MV-4-11 (cell line): Measurements from ENCODE around the gene PDE10A.

Experiments used
- DNase-seq: peaks from one replicate; lab custom pipeline; 2025; lab: John Stamatoyannopoulos, UW

Gene PDE10A

GRCh38 chr6:165662749-165663376 is at the start of gene PDE10A:
Gene PDE10A (minus strand): TSS chr6:165663241. CDS start chr6:165662811, 430 bp downstream.
- no peak for DNase-seq

DNA sequence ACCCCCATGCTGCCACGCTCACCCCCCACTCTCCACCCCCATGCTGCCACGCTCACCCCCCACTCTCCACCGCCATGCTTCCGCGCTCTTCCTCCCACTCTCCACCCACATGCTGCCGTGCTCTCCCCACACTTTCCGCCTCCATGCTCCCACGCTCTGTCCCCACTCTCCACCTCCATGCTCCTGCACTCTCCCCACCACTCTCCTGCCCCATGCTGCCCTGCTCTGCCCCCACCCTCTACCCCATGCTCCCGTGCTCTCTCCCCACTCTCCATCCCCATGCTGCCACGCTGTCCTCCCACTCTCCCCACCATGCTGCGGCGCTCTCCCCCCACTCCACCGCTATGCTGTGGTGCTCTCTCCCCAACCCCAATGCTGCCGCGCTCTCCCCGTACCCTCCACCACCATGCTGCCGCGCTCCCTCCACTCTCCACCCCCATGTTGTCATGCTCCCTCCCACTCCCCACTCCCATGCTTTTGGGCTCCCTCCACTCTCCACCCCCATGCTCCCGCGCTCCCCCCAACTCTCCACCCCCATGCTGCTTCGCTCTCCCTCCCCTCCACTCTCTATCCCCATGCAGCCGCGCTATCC is 46.0 kb upstream of the PDE10A start:
- no peak for DNase-seq

DNA sequence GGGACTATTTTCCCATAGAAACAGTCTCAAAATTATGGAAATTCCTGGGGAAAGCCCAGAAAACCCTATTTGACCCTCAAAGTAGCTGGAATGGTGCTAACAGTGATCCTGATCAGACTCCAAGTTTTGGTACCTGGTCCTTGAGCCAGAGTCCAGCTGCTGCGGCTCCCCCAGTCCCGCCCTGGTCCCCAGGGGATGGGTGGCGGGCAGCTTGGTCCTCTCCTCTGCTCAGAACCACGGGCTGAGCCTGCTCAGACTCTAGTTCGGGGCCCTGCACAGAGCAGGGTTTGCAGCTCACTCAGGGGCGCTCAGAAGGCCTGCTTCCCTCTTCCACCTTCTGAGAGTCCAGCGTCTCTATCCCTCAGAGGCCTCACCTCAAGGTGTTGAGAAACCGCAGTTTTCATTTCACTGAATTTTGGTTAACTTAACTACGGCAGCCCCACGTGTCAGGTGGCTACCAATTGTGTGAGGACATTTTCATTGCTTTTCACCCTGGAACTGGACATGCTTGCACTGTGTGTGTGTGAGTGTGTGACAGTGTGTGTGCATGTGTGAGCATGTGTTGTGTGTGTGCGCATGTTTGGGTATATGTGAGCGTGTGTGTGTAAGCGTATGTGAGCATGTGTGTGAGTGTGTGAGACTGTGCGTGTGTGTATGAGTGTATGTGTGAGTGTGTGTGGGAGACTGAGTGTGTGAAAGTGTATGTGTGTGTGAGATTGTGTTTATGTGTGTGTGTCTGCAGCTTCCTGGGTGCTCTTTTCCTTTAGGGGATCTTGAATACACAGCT is 44.2 kb upstream of the PDE10A start:
- DNase-seq = no peak

DNA sequence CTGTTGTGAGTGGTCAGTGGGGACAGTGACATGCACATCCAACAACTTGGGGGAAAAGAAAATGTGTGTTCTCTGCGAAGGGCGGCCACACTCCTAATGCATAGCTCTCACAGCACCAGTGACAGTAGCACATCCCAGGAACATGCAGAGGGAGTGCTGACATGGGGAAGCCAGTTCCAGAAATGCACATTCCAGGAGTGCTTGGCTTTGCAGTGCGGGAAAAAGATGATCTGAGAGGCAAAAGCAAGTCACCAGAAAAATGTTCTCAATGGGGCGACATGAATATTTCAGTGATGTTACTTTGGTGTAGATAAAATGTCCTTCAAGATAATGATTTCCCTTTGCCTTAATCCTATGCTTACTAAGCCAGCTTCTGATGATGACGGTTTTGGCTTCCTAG is 42.9 kb upstream of the PDE10A start:
- DNase-seq = no peak

- DNase-seq = peak; percentile 22
Measured at GRCh38 chr6:165704045-165704748, 41.2 kb upstream of the PDE10A start.

DNA sequence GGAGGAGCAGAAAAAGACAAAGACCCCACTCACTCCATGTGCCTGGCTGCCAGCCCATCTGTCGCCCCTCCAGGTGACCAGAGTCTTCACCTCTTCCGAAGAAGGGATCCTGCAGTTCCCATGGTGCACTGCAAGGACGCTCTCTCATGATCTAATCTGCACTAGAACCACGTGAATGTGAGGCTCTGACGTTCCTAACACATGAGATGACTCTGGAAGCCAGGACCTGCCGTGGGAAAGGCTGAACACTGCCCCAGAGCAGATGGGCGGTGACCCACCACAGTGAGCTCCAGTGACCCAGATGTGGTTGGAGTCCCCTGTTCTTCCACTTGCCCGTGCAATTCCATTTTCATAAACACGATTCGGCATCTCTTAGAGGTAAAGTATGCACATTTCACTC is 39.6 kb upstream of the PDE10A start:
- DNase-seq = no peak

DNA sequence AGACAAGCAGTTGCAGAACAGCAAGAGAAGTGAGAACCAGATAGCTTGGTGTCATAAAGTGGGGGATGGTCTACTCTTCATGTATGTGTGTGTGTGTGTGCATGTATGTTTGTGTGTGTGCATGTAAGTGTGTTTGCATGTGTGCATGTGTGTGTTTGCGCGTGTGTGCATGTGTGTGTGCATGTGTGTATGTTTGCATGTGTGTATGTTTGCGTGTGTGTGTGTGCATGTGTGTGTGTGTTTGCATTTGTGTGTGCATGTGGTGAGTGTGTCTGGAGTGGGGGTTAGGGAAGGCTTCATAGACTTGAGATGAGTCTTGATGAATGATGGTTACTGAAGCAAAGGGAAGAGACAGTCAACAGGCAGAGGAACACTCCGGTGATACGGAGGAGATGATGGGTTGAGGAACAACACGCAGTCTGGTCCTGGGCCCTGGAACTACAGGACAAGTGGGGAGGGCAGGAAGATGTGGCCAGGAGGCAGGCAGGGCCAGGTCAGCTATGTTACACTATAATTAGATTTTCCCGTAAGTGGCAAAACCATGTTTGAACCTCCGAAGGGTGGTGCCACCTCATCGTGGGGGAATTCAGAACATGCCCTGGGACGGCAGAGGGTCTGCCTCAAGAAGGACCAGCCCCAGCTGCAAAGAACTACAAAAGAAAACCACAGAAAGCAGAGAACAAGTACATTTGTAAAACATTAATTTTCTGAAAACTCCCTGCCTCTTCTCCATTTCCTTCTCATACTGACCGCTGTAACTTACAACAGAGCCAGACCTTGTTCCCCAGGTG is 38.7 kb upstream of the PDE10A start:
- no peak for DNase-seq

- DNase-seq = no peak
Measured at GRCh38 chr6:165701005-165701404, 38.0 kb upstream of the PDE10A start.

- no peak for DNase-seq
Measured at GRCh38 chr6:165698868-165699267, 35.8 kb upstream of the PDE10A start.

DNA sequence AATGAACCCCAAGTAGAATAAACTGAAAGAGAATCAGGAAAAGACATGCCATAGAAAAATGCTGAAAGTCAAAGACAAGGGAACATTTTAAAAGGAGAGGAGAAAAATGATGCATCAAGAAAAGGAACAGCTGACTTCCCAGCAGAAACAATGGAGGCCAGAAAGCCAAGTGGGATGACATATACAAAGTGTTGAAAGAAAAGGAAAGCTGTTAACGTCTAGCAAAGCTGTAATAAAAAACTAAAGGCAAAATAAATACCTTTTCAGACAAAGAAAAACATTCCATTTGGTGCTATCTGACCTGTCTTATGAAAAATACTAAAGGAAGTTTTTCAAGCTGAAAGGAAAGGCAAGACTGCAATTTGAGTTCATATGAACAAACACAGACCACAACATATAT is 34.1 kb upstream of the PDE10A start:
- no peak for DNase-seq

DNA sequence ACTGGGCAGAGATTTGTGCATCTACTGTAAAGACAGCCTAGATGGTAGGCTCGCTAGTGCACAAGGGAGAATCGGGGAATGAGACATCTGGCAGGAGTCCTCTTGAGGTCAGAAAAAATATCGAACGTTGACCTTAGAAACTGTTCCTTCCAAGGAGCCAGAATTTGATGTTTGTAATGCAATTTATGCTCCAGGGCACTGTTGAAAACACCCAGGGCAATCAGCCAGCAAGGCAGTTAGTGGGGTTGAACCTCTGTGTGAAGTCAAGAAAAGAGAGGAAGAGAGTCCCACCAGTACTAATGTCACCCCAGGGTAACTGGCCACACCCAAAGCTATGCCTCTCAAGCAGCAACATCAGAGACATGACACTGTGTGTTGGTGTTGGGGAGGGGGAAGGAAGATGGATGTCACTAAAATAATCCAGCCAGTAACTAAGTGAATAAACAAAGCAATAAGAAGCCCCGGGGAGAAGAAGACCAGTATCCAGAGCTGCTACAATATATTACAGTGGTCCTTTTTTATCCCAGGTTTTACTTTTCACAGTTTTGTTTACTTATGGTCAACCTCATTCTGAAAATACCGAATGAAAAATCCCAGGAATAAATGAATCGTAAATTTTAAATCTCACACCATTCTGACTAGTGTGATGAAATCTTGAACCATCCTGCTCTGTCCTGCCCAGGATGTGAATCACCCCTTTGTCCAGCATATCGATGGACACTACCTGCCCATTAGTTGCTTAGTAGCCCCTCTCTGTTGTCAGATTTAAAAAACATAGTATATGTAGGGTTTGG is 32.9 kb upstream of the PDE10A start:
- DNase-seq = no peak

- DNase-seq = no peak
Measured at GRCh38 chr6:165694296-165694695, 31.3 kb upstream of the PDE10A start.

DNA sequence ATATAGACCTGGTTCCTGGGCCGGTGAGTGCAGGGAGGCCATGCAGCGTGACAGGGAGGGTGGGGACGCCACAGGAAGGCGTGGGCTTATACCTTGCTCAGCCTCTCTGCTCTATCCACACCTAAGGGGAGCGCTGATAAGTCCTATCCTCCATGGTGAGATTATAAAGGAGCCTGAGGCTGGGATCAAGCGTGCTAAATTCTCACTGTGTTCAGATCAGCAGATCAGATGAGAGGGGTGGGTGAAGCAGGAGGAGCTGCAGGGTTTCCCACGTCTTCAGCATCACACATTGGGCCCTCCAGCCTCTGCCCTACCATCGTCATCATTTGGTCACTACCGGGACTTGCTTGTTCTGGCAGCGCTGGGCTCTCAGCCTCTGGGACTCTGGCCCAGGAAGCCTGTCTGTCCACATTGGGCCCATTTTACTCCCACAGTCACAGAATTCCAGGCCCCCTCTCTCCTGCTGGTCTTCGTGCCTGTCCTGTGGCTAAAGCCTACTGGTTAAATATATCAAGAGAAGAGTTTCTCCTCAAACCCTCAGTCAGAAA is 29.1 kb upstream of the PDE10A start:
- no peak for DNase-seq

GRCh38 chr6:165689699-165690098 is 26.7 kb upstream of the PDE10A start:
- no peak for DNase-seq

DNA sequence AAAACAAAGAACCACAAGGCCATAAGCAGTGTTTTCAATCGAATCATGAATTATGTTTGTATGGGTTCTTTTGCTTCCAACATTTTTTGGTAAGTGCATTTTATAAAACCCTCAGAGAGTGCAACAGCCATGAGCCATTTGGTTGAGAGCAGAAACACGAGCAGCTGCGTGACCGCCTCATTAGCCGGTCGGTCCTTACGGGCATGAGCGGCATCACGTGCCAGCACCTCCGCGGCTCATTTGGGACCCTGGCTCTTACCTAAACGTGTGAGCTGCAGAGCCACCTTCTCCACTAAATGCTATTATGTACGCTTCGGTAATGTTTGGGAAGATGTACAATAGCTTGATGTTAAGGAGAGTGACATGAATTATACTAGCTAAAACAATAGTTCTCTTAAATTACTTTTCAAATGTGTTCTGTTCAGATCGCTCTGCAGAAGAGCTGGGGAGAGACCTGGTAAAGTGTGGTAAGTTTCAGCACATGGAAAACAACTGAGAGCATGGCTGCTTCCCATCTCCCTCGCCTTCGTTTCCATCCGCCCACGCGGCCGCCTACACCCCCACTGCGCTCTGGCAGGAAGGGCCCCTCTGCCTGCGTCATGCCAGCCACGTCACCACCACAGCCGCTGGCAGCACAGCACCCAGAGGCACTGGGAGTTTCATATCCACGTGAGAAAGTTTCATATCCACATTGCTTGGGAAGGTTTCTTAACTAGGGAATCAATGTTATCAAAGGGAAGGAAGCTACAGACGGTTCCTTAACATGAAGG is 23.7 kb upstream of the PDE10A start:
- DNase-seq = no peak

GRCh38 chr6:165685302-165685701 is 22.3 kb upstream of the PDE10A start:
- no peak for DNase-seq

DNA sequence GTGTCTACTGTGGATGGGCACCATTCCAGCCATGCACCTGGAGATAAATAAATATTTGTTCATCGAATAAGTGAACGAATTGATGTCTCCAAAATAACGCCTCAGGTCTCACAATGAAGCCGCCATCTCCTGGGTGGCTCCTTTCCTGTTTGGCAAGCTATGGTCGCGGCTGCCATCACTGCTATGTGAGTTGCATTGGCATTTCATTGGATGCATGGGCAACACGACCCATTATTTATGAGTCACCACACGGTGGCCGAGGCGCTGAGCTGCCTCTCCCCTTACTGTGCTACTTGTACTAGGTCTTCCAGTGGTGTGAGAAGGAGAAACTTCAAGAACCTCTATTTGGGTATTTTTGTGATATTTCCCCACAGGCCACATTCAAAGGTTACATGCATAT is 21.3 kb upstream of the PDE10A start:
- DNase-seq = no peak

- no peak for DNase-seq
Measured at GRCh38 chr6:165680975-165681374, 17.9 kb upstream of the PDE10A start.

DNA sequence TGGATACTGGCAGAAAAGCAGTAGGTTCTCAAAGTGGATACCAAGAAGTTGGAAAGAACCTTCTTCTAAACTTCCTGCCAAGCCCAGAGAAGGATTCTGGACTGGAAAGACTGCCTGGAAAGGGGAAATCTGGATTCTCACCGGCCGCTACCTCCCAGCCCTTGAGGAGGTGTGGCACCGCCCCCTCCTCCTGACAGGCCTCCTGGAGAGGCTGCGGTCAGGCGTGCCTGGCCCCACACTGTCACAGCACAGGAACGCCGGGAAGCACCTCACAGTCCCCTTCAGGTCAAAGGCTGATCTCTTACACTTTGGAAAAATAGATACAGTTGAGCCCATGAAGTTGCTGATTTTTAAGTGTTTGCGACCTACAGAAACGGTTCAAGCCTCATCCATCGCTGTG is 16.3 kb upstream of the PDE10A start:
- DNase-seq = no peak

DNA sequence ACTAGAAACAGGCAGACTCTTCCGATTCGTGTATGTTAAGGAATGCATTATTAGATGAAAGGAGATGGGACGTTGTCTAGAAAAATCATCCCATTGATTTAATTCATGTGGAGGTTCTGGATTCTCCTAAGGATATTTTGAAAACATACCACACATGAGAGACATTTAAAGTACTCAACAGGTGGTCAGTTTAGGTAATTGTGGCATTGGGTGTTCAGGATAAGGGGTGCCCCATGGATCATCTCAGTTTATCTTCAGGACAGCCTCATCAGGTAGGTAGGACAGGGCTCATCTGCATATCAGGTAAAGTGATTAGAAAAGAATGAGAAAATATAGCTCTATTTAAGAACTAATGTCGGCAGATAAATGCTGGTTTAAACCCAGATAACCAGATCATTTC is 15.9 kb upstream of the PDE10A start:
- DNase-seq = no peak
